H1 (cell line): ENCODE results near the gene ZNF639. TPM values are rescaled to one million over a fixed set of nuclear protein-coding genes. Genes with fewer than 3 reads are reported as not detected.

Experiments
- CHD2 ChIP-seq: IDR thresholded peaks from 2 replicates; pipeline ENCODE4 v1.6.1; 2012; ENCODE audit warnings: low read length, improper control_type of control experiment
- CHD7 ChIP-seq: fragments of 300-600 bp; sonication (generic); IDR thresholded peaks from 2 replicates; pipeline ENCODE4 v1.7.1; 2012; ENCODE audit warnings: low read length, moderate library complexity, mild to moderate bottlenecking, inconsistent platforms; ENCODE audit not compliant: insufficient replicate concordance
- RFX5 ChIP-seq: IDR thresholded peaks from 2 replicates; pipeline ENCODE4 v1.6.1; 2011; ENCODE audit warnings: low read depth, low read length, improper control_type of control experiment, borderline replicate concordance
- polyA plus RNA-seq, 7 experiments: library from polyadenylated mRNA; depleted of rRNA in 3 of 7; stranded (reverse) in 5 of 7; unstranded in 2 of 7; fragments of >200 nt in 5 of 7; fragments of 200-250 nt in 2 of 7; gene quantifications; 1 replicate in 5 of 7; 2 replicates in 1 of 7; 4 replicates in 1 of 7; pipeline versions ENCODE4 v1.2.1 to v1.2.3, GENCODE V29; 2011 to 2013; ENCODE audit warnings: missing spikeins in 2 of 7, mixed read lengths in 2 of 7
- total RNA-seq: library from RNA; stranded (reverse); fragmentation: NEBNext Ultra II Directional; extraction: Animal tissue kit (Norgen Biotek cat#: 25700); gene quantifications from 2 replicates; pipeline ENCODE4 v1.2.1, GENCODE V29; 2021

Gene ZNF639
- total and polyA plus RNA-seq, 2 of the 8 experiments (the other 6 are each of a cell fraction or from before 2014, with no cell fraction given), result 9.1 to 41.4 TPM

DNA sequence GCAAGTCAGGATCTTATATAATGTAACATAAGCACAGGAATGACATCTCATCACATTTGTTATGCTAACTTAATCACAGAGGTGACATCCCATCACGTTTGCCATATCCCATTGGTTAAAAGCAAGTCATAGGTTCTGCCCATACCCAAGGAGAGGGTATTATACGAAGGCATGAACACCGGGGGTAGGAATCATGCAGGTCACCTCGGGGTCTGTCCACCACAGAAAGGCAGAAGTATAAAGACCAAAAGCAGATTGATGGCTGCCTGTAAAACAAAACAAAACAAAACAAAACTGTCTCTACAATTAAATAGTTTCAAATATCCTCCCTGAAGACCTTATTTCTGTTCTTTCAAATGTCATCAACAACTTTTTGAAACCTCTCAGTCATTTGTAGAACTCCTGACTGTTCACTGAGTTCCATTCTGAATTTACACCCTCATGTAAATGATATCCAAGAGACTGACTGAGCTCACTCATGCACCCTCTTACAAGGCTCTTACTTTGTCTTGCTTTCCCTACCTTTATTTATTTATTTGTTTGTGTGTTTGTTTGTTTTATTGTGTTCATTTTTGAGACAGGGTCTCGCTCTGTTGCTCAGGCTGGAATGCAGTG is 22.7 kb upstream of the ZNF639 start (continued):
- TF ChIP-seq CHD7 (no peak), CHD2 (no peak), RFX5 (no peak)
